Stimulated activated CD8-positive, alpha-beta memory T cell treated with anti-CD3 and anti-CD28 coated beads, Interleukin-12 subunit alpha, Interleukin-12 subunit beta, amount 100 ng/mL, for 1 hour (primary cell): ENCODE data around the gene MMP19.
"Not testable (repeated sequence)": the region's sequence is repeated elsewhere in the genome, so short reads cannot be mapped to it uniquely, and the experiment has no call there.

Experiments
- DNase-seq: peaks from one replicate; pipeline ENCODE4 v3.0.0-alpha.2; 2020; ENCODE audit warnings: low read depth

MMP19 gene

DNA sequence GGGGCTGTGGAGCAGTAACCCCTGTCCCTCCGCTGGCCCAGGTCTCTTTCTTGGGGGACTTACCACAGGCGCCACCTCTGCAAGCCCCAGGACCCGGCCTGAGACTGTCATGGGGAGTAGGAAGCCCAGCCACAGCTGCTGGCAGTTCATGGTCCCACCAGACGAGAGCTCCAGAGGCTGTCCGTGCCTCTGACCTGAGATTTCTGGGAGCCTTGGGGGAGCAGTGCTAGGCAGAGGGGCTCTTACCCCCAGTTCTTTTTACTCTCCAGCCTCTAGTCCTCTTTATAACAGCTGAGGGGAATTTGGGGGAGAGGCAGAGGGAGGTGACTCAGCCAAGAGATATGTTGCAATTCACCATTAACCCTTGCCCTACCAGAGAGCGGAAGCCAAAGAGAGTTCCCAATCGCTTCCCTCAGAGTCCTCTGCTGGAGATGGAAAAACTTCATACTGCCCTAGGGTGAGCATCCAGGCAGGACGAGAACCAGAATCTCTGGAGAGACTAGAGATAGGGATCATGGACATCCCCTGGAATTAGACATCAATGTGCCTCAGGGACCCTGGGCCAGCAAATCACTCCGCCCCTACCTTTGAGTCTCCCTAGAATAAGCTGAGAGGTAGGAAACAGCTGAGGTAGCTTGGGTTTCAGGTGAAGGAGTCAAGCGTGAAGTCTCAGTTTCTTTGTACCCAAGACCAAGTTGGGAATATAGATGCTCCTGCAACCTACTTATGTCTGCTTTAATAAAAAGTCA lies at the start of gene MMP19:
Gene MMP19 (minus strand): TSS at position 256 of the 749 bp plus-strand sequence. CDS start 106 bp downstream, at position 150.
- no peak for DNase-seq

- DNase-seq, result no peak
Observed at GRCh38 chr12:55891310-55891709, 48.6 kb upstream of the MMP19 start.

DNA sequence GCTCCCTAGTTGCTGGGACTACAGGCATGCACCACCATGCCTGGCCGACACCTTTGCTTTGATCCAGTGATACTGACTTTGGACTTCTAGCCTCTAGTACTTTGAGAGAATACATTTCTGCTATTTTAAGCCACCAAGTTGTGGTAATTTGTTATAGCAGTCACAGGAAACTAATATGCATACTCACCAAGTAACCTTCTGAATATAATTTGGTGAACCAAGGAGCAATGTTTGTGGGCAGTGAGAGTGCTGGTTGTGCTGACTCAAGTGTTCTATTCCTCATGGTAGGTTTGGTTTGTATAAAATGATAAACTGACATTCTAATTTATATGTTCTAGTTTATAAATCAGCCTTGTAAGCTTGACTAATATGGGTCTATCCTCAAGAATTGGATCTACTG lies 42.4 kb upstream of the MMP19 start:
- DNase-seq, result no peak

GRCh38 chr12:55877824-55878223 lies 35.1 kb upstream of the MMP19 start:
- DNase-seq, result no peak

- DNase-seq, result no peak
Observed at GRCh38 chr12:55875704-55876467, 33.1 kb upstream of the MMP19 start.

DNA sequence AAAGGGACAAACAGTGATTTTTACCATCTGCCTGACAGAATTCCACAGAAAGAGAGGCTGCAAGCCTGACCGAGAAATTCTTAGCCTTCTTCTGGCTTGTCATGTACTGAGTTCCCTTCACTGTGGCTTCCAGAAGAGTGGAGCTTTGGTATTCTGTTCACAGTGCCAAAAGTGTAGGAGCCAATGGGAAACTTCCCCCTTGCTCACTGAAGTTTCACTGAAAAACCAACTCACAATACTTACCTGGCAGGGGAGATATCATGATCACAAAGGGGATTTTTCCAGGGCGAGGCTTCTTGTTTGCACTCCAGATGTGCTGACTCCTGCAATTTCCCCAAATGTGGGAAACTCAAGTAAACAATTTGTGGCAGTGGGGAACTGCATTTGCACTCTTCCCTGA lies 31.7 kb upstream of the MMP19 start:
- no peak for DNase-seq

DNA sequence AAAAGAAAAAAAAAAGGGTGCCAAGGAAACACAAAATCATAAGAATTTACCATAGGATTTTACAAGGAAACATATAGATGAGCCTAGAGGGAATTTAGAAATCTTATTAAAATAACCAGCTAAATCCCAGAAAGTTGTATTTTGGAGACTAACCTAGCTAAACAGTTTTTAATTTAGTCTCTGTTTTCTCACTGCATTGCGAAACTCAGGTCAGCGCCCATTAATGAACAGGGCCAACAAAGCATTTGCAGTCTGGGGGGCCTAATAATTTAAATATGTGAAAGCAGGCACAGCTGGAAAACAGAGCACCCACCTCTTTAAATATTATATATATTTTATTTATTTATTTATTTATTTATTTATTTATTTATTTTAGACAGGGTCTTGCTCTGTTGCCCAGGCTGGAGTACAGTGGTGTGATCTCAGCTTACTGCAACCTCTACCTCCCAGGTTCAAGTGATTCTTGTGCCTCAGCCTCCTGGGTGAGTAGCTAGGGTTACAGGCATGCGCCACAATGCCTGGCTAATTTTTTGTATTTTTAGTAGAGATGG lies 23.8 kb upstream of the MMP19 start:
- not testable (repeated sequence) for DNase-seq

DNA sequence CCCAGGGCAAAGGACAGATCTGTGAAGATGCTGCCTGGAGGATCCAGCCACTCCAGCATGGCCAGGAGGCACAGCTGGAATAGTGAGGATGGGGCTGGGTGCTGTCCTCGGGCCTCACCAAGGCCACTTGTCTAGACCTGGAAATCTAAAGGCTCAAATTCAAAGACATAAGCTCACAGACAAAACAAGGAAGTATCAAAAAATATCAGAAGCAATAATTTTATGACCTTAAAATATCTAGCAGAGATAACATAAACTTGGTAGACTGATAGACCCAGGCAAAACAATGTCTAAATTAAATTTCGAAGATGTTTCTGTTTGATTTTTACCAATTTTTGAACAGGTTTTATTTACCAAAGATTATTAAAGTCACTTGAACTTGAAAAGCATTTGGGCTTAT lies 22.6 kb upstream of the MMP19 start:
- DNase-seq, result no peak

DNA sequence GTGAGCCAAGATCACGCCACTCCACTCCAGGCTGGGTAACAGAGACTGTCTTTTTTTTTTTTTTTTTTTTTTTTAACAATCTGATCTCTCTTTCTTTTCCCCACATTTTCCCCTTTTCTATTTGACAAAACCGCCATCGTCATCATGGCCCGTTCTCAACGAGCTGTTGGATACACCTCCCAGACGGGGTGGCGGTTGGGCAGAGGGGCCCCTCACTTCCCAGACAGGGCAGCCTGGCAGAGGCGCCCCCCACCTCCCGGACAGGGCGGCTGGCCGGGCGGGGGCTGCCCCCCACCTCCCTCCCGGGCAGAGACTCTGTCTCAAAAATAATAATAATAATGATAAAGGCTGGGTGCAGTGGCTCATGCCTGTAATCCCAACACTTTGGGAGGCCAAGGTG lies 20.2 kb upstream of the MMP19 start:
- not testable (repeated sequence) for DNase-seq

DNA sequence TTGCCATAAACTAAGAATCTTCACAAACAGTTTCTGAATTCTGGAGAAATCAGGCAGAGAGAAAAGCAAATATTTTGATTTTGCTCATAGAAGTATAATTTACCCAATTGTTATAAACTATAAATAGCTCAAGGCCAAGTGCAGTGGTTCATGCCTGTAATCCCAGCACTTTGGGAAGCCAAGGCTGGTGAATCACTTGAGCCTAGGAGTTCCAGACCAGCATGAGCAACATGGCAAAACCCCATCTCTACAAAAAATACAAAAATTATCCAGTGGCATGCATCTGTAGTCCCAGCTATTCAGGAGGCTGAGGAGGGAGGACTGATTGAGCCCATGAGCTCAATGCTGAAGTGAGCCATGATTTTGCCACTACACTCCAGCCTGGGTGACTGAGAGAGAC lies 19.6 kb upstream of the MMP19 start:
- DNase-seq, result no peak

DNA sequence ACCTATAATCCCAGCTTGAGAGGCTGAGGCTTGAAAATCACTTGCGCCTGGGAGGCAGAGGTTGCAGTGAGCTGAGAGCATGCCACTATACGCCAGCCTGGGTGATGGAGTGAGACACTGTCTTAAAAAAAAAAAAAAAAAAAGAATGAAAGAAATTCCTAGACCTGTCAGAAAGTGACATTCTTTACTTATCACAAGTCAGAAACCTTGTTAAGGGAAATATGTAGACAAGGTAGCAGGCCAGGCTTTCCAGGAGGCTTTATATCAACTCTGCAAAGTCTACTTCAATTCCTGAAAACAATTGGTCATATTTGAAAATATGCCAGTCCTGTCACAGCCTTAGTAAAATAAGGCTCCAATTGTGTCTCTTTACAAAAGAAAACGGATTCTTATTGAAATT lies 19.1 kb upstream of the MMP19 start:
- no peak for DNase-seq

DNA sequence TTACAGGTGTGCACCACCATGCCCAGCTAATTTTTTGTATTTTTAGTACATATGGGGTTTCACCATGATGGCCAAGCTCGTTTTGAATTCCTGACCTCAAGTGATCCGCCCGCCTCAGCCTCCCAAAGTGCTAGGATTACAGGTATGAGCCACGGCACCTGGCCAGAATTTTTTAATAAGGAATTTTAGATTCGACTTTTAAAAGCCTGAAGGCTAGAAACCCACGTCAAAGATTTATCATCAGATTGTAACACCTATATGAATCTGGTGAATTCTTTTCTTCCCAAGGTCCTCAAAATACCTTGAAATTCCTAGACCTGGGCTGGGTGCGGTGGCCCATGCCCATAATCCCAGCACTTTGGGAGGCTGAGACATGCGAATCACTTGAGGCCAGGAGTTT lies 18.7 kb upstream of the MMP19 start:
- no peak for DNase-seq

GRCh38 chr12:55852740-55853139 lies 10.0 kb upstream of the MMP19 start:
- no peak for DNase-seq

GRCh38 chr12:55850893-55851292 lies 8.2 kb upstream of the MMP19 start:
- no peak for DNase-seq

DNA sequence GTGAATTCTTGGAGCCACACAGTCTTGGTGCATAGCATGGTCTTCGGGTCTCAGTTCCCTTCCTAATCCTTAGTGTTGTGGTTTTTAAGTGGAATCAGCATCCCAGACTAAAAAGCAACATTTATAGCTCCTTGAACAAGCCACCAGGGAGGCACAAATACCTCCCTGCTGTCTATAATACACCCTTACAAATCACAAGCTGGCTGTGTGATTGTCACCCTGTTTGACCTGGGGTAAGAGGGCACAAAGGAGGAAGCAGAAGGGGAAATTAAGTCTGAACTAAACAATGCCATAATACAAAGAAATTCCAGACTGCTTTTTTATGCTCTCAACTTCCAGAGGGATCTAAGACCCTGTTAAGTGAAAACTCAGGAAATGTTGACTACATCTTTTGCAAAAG lies 7.7 kb upstream of the MMP19 start:
- DNase-seq, result no peak

DNA sequence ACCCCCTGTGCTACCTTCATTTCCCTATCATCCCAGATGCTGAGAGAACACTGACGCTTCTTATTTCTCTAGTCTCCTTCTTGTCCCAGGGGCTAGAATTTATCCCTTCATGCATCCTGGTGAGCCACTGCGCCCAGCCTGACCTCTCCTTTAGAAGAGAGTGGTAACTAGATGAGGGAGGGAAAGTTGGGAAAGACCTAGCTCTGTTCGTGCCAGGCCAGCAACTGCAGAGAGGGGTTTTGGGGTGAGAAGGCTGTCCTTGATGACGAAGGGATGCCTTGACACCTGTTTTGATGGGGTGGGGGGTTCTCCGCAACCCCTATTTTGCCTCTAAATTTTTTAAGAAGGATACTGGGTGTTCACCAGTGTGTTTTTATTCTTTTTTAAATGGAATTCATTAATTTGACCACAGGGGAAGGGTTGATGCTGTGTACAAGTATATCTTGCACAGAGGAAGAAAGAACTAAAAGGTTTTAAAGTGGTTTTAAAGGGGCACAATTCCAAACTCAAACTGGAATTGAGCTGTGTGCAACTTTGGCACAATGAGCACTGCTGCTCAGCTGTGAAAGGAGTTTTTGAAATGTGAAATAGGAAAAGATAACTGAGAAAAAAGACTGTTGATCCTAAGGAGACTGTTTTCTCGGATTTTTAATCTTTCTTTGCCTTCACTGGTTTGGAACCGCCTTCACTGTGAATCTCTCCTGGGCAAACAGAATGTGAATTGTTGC lies 7.0 kb upstream of the MMP19 start:
- DNase-seq, result no peak

DNA sequence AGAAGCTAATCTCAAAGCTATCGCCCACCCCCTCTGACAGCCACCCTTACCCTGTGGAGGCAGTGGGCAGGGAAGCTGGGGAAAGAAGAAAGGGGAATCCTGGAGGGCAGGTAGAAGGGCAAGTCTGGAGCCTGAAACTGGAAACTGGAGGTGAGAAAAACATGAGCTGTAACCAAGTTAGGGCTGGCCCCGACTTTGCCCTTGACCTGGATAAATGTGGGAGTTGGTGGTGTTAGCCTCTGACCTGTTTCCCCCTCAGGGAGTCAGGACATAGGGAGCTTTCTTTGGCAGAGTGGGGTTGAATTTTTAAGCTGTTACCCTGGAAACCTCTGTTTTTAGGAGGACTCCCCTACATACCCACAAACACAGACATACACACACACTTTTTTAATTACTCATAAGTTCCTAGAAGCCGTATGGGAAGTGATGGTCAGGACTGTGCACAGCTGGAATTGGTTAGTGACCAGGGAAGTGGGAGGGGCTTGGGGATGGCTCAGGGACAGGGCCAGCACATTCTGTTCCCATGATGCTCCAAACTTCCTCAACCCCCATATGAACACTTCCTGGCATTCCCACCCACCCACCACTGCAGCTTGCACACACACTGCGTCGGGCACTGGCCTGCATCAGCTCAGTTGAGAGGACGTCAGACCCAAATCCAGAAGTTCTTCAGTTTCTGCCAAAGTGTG lies 5.0 kb upstream of the MMP19 start:
- DNase-seq, result no peak

DNA sequence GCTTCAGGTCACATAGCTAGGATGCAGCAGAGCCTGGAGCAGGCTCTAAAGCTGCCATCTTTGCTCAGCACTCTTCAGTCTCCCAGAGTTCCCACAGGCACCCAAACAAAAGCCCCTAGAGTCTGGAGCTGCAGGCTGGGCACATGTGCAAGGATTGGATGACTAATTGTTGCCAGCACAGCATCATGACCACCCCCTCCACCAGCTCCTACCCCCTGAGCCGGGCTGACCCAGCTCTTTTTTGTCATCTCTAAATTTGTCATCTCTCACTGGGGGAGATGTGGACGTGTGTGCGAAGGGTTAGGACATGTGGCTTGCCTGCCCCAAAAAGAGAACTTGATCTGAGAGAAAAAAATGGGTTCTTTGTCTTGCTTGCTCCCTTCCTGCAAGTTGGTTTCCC lies 4.3 kb upstream of the MMP19 start:
- no peak for DNase-seq

DNA sequence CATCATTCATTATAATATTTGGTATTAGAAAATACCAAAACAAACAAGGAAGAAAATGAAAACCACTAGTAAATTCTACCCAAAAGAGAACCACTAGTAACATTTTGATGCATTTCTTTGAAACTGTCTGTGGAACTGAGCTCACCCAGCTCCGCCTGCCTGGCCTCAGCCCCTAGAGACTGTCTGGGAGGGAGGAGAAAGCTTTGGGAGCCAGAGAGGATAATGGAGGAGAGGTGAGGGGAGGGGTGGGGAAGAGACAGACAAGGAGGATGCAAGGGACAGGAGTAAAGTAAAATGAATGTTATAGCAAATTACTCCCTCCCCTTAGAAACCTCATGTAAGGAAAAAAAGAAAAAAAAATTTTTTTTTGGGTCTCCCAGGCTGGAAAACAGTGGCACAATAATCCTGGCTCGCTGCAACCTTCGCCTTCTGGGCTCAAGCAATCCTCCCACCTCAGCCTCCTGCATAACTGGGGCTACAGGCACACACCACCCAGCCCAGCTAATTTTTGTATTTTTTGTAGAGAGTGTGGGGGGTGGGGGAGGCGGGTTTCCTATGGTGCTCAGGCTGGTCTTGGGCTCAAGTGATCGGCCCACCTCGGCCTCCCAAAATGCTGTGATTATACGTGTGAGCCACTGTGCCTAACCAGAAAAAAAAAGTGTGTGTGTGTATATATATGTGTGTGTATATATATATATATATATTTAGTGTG lies 3.2 kb upstream of the MMP19 start:
- no peak for DNase-seq

DNA sequence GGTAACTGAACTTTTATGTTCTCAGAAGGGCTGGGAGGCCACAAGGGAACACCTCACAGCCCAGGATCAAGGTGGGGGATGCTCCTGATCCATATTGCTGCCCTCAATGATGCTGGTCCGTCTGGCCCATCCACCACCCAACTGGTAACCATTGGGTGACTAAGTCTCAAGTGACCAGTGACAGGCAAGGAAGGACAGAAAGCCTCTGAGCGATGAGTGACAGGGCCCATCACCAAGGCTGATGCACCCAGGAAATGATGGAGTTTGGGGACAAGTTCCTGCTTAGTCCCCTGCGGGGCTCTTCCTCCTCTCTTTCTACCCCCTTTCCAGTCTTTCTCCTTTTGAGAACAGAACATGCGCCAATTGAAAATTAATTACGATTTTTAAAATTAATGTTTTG lies 2.6 kb upstream of the MMP19 start:
- no peak for DNase-seq

DNA sequence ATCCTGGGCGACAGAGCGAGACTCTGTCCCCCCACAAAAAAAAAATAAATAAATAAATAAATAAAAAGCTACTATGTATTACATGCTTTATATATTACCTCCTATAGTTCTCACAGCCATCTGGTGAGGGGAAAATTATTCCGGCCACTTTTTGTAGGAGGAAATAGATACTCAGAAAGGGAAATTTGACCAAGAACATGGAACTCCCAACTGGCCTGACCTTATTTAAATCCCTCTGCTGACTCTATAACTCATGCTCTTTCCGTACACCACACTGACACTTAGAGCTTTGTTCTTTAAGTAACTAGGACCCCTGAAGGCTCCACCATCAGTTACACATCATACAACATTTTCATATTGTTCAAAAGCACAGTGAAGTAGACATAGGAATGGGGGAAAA lies 2.2 kb upstream of the MMP19 start:
- no peak for DNase-seq
